SK-N-SH (cell line): ENCODE measurements around the gene DRD2. TPM values are rescaled to one million over a fixed set of nuclear protein-coding genes. Genes with fewer than 3 reads are reported as not detected.

Experiments
- CTCF ChIA-PET: fragments of 300-600, 350-600 bp; formaldehyde crosslinking; extraction: SDS; loops from one replicate; lab custom pipeline; 2021; lab: Yijun Ruan, JAX
- POLR2A ChIA-PET: fragments of 350-600 bp; sonication (Branson Sonifier 250); formaldehyde crosslinking; extraction: SDS; loops from one replicate; lab custom pipeline; 2020; ENCODE audit warnings: antibody characterized with exemption, inconsistent platforms; lab: Yijun Ruan, JAX
- DNase-seq: peaks from one replicate; pipeline ENCODE4 v3.0.0; 2012
- H2AFZ ChIP-seq: fragments of 200-600 bp; sonication (generic); 2 replicates; pipeline ENCODE4 v1.8.1; 2016; ENCODE audit warnings: antibody characterized with exemption, mild to moderate bottlenecking, low read depth
- H3F3A ChIP-seq: fragments of 200-600 bp; sonication (generic); replicated peaks from 2 replicates; pipeline ENCODE3; 2016; ENCODE audit warnings: antibody characterized with exemption, mild to moderate bottlenecking; ENCODE audit not compliant: insufficient read depth
- H3K27ac ChIP-seq, 2 experiments: fragments of 200-500 bp in 1 of 2; fragments of 200-600 bp in 1 of 2; sonication (Bioruptor generic) in 1 of 2; sonication (generic), shearing (Covaris generic) in 1 of 2; 2 replicates each; pipeline versions ENCODE4 v1.5.1 to v1.6.1; 2014 to 2016; ENCODE audit warnings: low read depth in 2 of 2, inconsistent platforms in 1 of 2, low read length in 1 of 2, mild to moderate bottlenecking in 1 of 2, mixed read lengths in 1 of 2
- H3K27me3 ChIP-seq: fragments of 200-600 bp; sonication (generic), shearing (Covaris generic); 2 replicates; pipeline ENCODE4 v1.6.1; 2016; ENCODE audit warnings: mixed run types; ENCODE audit not compliant: insufficient read depth
- H3K36me3 ChIP-seq, 2 experiments: fragments of 200-500 bp in 1 of 2; fragments of 200-600 bp in 1 of 2; sonication (Bioruptor generic) in 1 of 2; sonication (generic) in 1 of 2; replicated peaks in 1 of 2; 2 replicates each; pipeline versions ENCODE3 to v1.5.1; 2014 to 2016; ENCODE audit warnings: low read length in 1 of 2, mild to moderate bottlenecking in 1 of 2; ENCODE audit not compliant: insufficient read depth in 2 of 2, control insufficient read depth in 1 of 2
- H3K4me1 ChIP-seq, 2 experiments: fragments of 200-500 bp in 1 of 2; fragments of 200-600 bp in 1 of 2; sonication (Bioruptor generic) in 1 of 2; sonication (generic), shearing (Covaris generic) in 1 of 2; 2 replicates each; pipeline versions ENCODE4 v1.5.1 to v1.6.1; 2014 to 2016; ENCODE audit warnings: low read depth in 1 of 2, low read length in 1 of 2, mixed run types in 1 of 2; ENCODE audit not compliant: insufficient read depth in 2 of 2, control insufficient read depth in 1 of 2
- H3K4me2 ChIP-seq: fragments of 200-600 bp; sonication (generic), shearing (Covaris generic); 2 replicates; pipeline ENCODE4 v1.6.1; 2017; ENCODE audit warnings: mixed run types
- H3K4me3 ChIP-seq, 2 experiments: fragments of 200-500 bp in 1 of 2; fragments of 200-600 bp in 1 of 2; sonication (Bioruptor generic) in 1 of 2; sonication (generic), shearing (Covaris generic) in 1 of 2; 2 replicates each; pipeline versions ENCODE4 v1.5.1 to v1.8.1; 2014 to 2016; ENCODE audit warnings: low read depth in 2 of 2, inconsistent platforms in 1 of 2, low read length in 1 of 2, mild to moderate bottlenecking in 1 of 2, mixed read lengths in 1 of 2, moderate library complexity in 1 of 2
- H3K79me2 ChIP-seq: fragments of 200-600 bp; sonication (generic); 2 replicates; pipeline ENCODE4 v1.8.1; 2017; ENCODE audit warnings: mild to moderate bottlenecking; ENCODE audit not compliant: insufficient read depth
- H3K9ac ChIP-seq: fragments of 200-600 bp; sonication (generic); 2 replicates; pipeline ENCODE4 v1.6.1; 2017; ENCODE audit warnings: mixed run types
- H3K9me2 ChIP-seq: fragments of 200-600 bp; sonication (generic); 2 replicates; pipeline ENCODE4 v1.6.1; 2017; ENCODE audit warnings: mixed run types
- H3K9me3 ChIP-seq: fragments of 200-600 bp; sonication (generic); 2 replicates; pipeline ENCODE4 v1.6.1; 2017; ENCODE audit warnings: mixed run types, mild to moderate bottlenecking, moderate library complexity
- H4K20me1 ChIP-seq: fragments of 200-600 bp; sonication (generic); 2 replicates; pipeline ENCODE4 v1.6.1; 2017; ENCODE audit warnings: mild to moderate bottlenecking, mixed run types; ENCODE audit not compliant: insufficient read depth
- ELF1 ChIP-seq: IDR thresholded peaks from 2 replicates; pipeline ENCODE4 v1.4.0; 2012
- EZH2phosphoT487 ChIP-seq: fragments of 200-600 bp; sonication (generic); IDR thresholded peaks from 2 replicates; pipeline ENCODE4 v1.6.1; 2017; ENCODE audit warnings: low read depth, mixed run types, mild to moderate bottlenecking, antibody characterized with exemption, moderate library complexity, borderline replicate concordance
- FOXJ3 ChIP-seq: sonication (generic); formaldehyde crosslinking; IDR thresholded peaks from 2 replicates; pipeline ENCODE4 v1.5.1; 2020; ENCODE audit warnings: mild to moderate bottlenecking, missing genetic modification reagents
- FOXM1 ChIP-seq: IDR thresholded peaks from 2 replicates; pipeline ENCODE4 v1.4.0; 2012; ENCODE audit warnings: low read depth, mild to moderate bottlenecking
- GABPA ChIP-seq: IDR thresholded peaks from 2 replicates; pipeline ENCODE4 v1.4.0; 2012; ENCODE audit warnings: low read depth, mild to moderate bottlenecking
- GATA2 ChIP-seq: sonication (generic); formaldehyde crosslinking; IDR thresholded peaks from 2 replicates; pipeline ENCODE4 v1.5.0; 2020; ENCODE audit warnings: mild to moderate bottlenecking, missing genetic modification reagents
- JUND ChIP-seq: IDR thresholded peaks from 2 replicates; pipeline ENCODE4 v1.4.0; 2012
- MEF2A ChIP-seq: IDR thresholded peaks from 2 replicates; pipeline ENCODE4 v1.4.0; 2012; ENCODE audit warnings: low read depth, borderline replicate concordance
- NRF1 ChIP-seq: IDR thresholded peaks from 2 replicates; pipeline ENCODE4 v1.6.1; 2012; ENCODE audit warnings: low read depth, mild to moderate bottlenecking, low read length
- POLR2AphosphoS5 ChIP-seq: IDR thresholded peaks from 2 replicates; pipeline ENCODE4 v1.6.1; 2012; ENCODE audit warnings: low read depth, low read length
- RAD21 ChIP-seq: IDR thresholded peaks from 2 replicates; pipeline ENCODE4 v1.6.1; 2012; ENCODE audit warnings: mild to moderate bottlenecking, low read length
- RCOR1 ChIP-seq: fragments of 150-350 bp; IDR thresholded peaks from 2 replicates; pipeline ENCODE4 v1.6.1; 2017; ENCODE audit warnings: antibody characterized with exemption, low read length
- RFX5 ChIP-seq: IDR thresholded peaks from 2 replicates; pipeline ENCODE4 v1.6.1; 2012; ENCODE audit warnings: mild to moderate bottlenecking, improper control_type of control experiment, low read length
- RXRA ChIP-seq: IDR thresholded peaks from 2 replicates; pipeline ENCODE4 v1.4.0; 2012; ENCODE audit warnings: low read depth, mild to moderate bottlenecking, borderline replicate concordance
- SIN3A ChIP-seq: IDR thresholded peaks from 2 replicates; pipeline ENCODE4 v1.6.1; 2012; ENCODE audit warnings: low read depth, mild to moderate bottlenecking, low read length, moderate library complexity, borderline replicate concordance
- SMC3 ChIP-seq: IDR thresholded peaks from 2 replicates; pipeline ENCODE4 v1.6.1; 2012; ENCODE audit warnings: low read depth, low read length, improper control_type of control experiment
- TAF1 ChIP-seq: IDR thresholded peaks from 2 replicates; pipeline ENCODE4 v1.6.1; 2012; ENCODE audit warnings: low read depth, mild to moderate bottlenecking, low read length, moderate library complexity, borderline replicate concordance
- TEAD4 ChIP-seq: IDR thresholded peaks from 2 replicates; pipeline ENCODE4 v1.4.0; 2012; ENCODE audit warnings: mild to moderate bottlenecking, borderline replicate concordance; ENCODE audit not compliant: insufficient read depth
- YY1 ChIP-seq: IDR thresholded peaks from 2 replicates; pipeline ENCODE4 v1.4.0; 2012; ENCODE audit warnings: low read depth, mild to moderate bottlenecking
- WGBS: methylation state at CpG from one replicate; pipeline ENCODE4 v1.1.6; 2017; ENCODE audit warnings: low lambda C conversion rate; 5-methylcytosine and 5-hydroxymethylcytosine counted together
- polyA plus RNA-seq, 3 experiments: library from polyadenylated mRNA; depleted of rRNA; stranded (reverse); fragments of >200 nt; gene quantifications; 2 replicates each; pipeline ENCODE4 v1.2.3, GENCODE V29; 2012
- TF ChIP-seq, protein P1 (sequence below): IDR thresholded peaks from 2 replicates; pipeline ENCODE4 v1.4.0; 2012; ENCODE audit warnings: low read depth
- TF ChIP-seq, protein P2 (sequence below): IDR thresholded peaks from 2 replicates; pipeline ENCODE4; 2012
- TF ChIP-seq, protein P3 (sequence below): fragments of 200-600 bp; sonication (generic); IDR thresholded peaks from 2 replicates; pipeline ENCODE4 v1.6.1; 2017; ENCODE audit warnings: antibody characterized with exemption, mild to moderate bottlenecking, moderate library complexity
- TF ChIP-seq, protein P4 (sequence below): fragments of 150-350 bp; IDR thresholded peaks from 2 replicates; pipeline ENCODE4 v1.6.1; 2017; ENCODE audit warnings: antibody characterized with exemption, low read length, low read depth, borderline replicate concordance

DRD2 gene
- polyA plus RNA-seq, 1 of the 3 experiments (the other 2 are of a cell fraction) = 0.10 TPM

DNA sequence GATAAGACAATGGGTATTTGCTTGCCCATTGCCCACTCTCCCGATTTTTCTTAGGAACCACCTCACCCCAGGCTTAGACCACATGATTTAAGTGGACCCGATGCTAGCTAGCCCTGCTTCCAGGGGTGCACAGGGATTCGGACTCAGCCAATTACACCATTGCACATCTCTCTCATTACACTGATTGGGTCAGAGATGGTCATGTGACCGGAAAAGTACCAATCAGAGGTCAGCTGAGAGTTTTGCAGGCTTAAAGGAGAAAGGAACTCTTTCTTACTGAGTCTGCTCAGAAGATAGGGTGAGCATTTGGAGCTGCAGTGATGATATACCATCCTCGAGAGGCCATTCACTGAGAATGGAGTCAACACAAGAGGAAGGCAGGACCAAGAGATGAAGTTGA lies 99.8 kb downstream of the DRD2 start:
- ChIA-PET POLR2A (no interaction called here), CTCF (interaction anchor here (0.5 to 1.4 kb wide), 2 partner anchors 355 to 413 kb away, joined by 3 to 6 read pairs; no protein-coding TSS in a partner anchor)
- no peaks in the 10 kb centered on the region for H3K27me3 ChIP-seq
- H3K4me1 ChIP-seq = peaks cover 0 to 13% of the 10 kb centered on the region in 2 experiments; a peak in 2 of 4 replicates
- no peak for DNase-seq
- H3F3A ChIP-seq = no peaks in the 10 kb centered on the region
- H3K4me3 ChIP-seq = no peak overlapping the region
- no peaks in the 10 kb centered on the region for H3K9me2 ChIP-seq
- H3K36me3 ChIP-seq = no peaks in the 10 kb centered on the region
- no peaks in the 10 kb centered on the region for H3K79me2 ChIP-seq
- no peaks in the 10 kb centered on the region for H4K20me1 ChIP-seq
- no peaks in the 10 kb centered on the region for H3K9me3 ChIP-seq
- TF ChIP-seq, protein P1, sequence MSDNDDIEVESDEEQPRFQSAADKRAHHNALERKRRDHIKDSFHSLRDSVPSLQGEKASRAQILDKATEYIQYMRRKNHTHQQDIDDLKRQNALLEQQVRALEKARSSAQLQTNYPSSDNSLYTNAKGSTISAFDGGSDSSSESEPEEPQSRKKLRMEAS = no peak
- TF ChIP-seq RFX5 (no peak), FOXM1 (no peak), ELF1 (no peak), FOXJ3 (CRISPR knock-in tag) (no peak), MEF2A (no peak), GATA2 (CRISPR knock-in tag) (no peak), TEAD4 (no peak), RCOR1 (no peak), YY1 (no peak), TAF1 (no peak), SIN3A (no peak), EZH2phosphoT487 (no peak)
- TF ChIP-seq, protein P2, sequence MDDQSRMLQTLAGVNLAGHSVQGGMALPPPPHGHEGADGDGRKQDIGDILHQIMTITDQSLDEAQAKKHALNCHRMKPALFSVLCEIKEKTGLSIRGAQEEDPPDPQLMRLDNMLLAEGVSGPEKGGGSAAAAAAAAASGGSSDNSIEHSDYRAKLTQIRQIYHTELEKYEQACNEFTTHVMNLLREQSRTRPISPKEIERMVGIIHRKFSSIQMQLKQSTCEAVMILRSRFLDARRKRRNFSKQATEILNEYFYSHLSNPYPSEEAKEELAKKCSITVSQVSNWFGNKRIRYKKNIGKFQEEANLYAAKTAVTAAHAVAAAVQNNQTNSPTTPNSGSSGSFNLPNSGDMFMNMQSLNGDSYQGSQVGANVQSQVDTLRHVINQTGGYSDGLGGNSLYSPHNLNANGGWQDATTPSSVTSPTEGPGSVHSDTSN = no peak
- H3K27ac ChIP-seq = no peak overlapping the region
- H2AFZ ChIP-seq = no peak overlapping the region
- H3K9ac ChIP-seq = no peak overlapping the region
- no peak overlapping the region for H3K4me2 ChIP-seq
- WGBS = 83% methylated on average over 5 of the region's 5 CpGs

DNA sequence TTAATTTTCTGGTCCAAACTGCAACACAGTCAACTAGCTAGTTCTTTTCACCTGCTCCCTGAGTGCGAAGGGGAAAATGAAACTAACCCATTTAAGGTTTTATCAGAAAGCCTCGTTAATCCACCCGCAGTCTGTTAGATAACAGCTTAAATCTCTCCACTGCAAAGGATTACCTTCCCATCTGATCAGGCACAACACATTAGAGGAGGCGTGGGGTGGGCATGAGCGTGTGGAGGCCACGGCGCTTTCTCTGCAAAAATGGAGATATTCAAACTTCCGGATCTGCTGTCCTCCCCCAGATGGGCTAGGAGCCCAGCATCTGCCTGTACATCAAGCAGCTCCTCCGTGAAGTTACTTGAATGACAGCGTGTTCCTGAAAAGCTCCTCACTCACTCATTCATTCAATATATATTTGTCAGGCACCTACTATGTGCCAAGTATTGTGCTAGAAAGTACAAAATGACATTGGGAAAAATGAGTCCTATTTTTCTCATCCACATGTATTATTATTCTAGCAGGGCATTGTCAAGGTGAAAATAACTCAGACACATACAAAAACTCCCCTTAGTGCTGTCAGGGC lies 101.1 kb downstream of the DRD2 start:
- no peak for TF ChIP-seq YY1
- TF ChIP-seq TEAD4 = no peak
- no peak for TF ChIP-seq JUND
- no peak for TF ChIP-seq SIN3A
- TF ChIP-seq RFX5 = no peak
- no peak for TF ChIP-seq RAD21
- no peak for TF ChIP-seq ELF1
- TF ChIP-seq, protein P3, sequence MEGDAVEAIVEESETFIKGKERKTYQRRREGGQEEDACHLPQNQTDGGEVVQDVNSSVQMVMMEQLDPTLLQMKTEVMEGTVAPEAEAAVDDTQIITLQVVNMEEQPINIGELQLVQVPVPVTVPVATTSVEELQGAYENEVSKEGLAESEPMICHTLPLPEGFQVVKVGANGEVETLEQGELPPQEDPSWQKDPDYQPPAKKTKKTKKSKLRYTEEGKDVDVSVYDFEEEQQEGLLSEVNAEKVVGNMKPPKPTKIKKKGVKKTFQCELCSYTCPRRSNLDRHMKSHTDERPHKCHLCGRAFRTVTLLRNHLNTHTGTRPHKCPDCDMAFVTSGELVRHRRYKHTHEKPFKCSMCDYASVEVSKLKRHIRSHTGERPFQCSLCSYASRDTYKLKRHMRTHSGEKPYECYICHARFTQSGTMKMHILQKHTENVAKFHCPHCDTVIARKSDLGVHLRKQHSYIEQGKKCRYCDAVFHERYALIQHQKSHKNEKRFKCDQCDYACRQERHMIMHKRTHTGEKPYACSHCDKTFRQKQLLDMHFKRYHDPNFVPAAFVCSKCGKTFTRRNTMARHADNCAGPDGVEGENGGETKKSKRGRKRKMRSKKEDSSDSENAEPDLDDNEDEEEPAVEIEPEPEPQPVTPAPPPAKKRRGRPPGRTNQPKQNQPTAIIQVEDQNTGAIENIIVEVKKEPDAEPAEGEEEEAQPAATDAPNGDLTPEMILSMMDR = no peak
- no peak for TF ChIP-seq RXRA
- TF ChIP-seq GABPA = no peak
- TF ChIP-seq NRF1 = no peak
- TF ChIP-seq TAF1 = no peak
- TF ChIP-seq GATA2 (CRISPR knock-in tag) = no peak
- TF ChIP-seq, protein P2 = no peak
- TF ChIP-seq FOXM1 = no peak
- TF ChIP-seq, protein P4, sequence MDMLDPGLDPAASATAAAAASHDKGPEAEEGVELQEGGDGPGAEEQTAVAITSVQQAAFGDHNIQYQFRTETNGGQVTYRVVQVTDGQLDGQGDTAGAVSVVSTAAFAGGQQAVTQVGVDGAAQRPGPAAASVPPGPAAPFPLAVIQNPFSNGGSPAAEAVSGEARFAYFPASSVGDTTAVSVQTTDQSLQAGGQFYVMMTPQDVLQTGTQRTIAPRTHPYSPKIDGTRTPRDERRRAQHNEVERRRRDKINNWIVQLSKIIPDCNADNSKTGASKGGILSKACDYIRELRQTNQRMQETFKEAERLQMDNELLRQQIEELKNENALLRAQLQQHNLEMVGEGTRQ = no peak
- no peak for TF ChIP-seq POLR2AphosphoS5
- no peak for TF ChIP-seq SMC3
- no peaks in the 10 kb centered on the region for H3K36me3 ChIP-seq
- H3K4me1 ChIP-seq = peaks cover 0 to 21% of the 10 kb centered on the region in 2 experiments; a peak in 2 of 4 replicates
- H3F3A ChIP-seq = no peaks in the 10 kb centered on the region
- H3K9me2 ChIP-seq = no peaks in the 10 kb centered on the region
- 87% methylated on average over 10 of the region's 10 CpGs for WGBS
- no peak overlapping the region for H3K4me2 ChIP-seq
- POLR2A ChIA-PET = no interaction called here
- H3K4me3 ChIP-seq = no peak overlapping the region
- no peak overlapping the region for H3K9ac ChIP-seq
- H3K9me3 ChIP-seq = no peaks in the 10 kb centered on the region
- H3K79me2 ChIP-seq = no peaks in the 10 kb centered on the region
- no peak for DNase-seq
- no peak overlapping the region for H2AFZ ChIP-seq
- CTCF ChIA-PET = no interaction called here
- H4K20me1 ChIP-seq = no peaks in the 10 kb centered on the region
- no peaks in the 10 kb centered on the region for H3K27me3 ChIP-seq
- H3K27ac ChIP-seq = no peak overlapping the region
